Dedifferentiated amniotic fluid mesenchymal stem cell (primary cell): ENCODE measurements around the gene CDK2AP2.

ENCODE experiments used
- DNase-seq: peaks from one replicate; pipeline ENCODE4 v3.0.0-alpha.2; 2016; ENCODE audit errors: extremely low spot score

CDK2AP2 gene

GRCh38 chr11:67503119-67504004 is 4.6 kb downstream of the CDK2AP2 start:
- DNase-seq: no peak

GRCh38 chr11:67502328-67502979 is 5.5 kb downstream of the CDK2AP2 start:
- no peak for DNase-seq

GRCh38 chr11:67501854-67502253 is 6.1 kb downstream of the CDK2AP2 start:
- DNase-seq: no peak

GRCh38 chr11:67500831-67501715 is 6.9 kb downstream of the CDK2AP2 start:
- DNase-seq: no peak

GRCh38 chr11:67500484-67500821 is 7.5 kb downstream of the CDK2AP2 start:
- DNase-seq: no peak

- DNase-seq: no peak
Observed at GRCh38 chr11:67499808-67500483, 8.0 kb downstream of the CDK2AP2 start.

GRCh38 chr11:67498544-67498972 is 9.4 kb downstream of the CDK2AP2 start:
- DNase-seq: no peak

GRCh38 chr11:67497656-67498291 is 10.2 kb downstream of the CDK2AP2 start:
- no peak for DNase-seq

- no peak for DNase-seq
Observed at GRCh38 chr11:67496113-67496512, 11.8 kb downstream of the CDK2AP2 start.

GRCh38 chr11:67495234-67496005 is 12.5 kb downstream of the CDK2AP2 start:
- no peak for DNase-seq

GRCh38 chr11:67494371-67495233 is 13.4 kb downstream of the CDK2AP2 start:
- no peak for DNase-seq

- DNase-seq: no peak
Observed at GRCh38 chr11:67493548-67494370, 14.2 kb downstream of the CDK2AP2 start.

GRCh38 chr11:67492801-67493547 is 15.0 kb downstream of the CDK2AP2 start:
- no peak for DNase-seq

GRCh38 chr11:67492069-67492727 is 15.8 kb downstream of the CDK2AP2 start:
- no peak for DNase-seq

GRCh38 chr11:67491276-67492068 is 16.5 kb downstream of the CDK2AP2 start:
- no peak for DNase-seq

GRCh38 chr11:67490727-67491065 is 17.3 kb downstream of the CDK2AP2 start:
- no peak for DNase-seq
